ENCODE data around the gene PHRF1. TPM values are rescaled to one million over a fixed set of nuclear protein-coding genes. Genes with fewer than 3 reads are reported as not detected.

The PHRF1 gene
- total RNA-seq, 2 experiments from 2014 or later: 43.1 to 44.5 TPM

GRCh38 chr11:655036-655726 is 78.9 kb downstream of the PHRF1 start:
- no peaks in the 10 kb centered on the region for H3K27me3 Mint-ChIP-seq
- no peaks in the 10 kb centered on the region for H3K9me3 Mint-ChIP-seq
- no peak for DNase-seq
- H3K4me3 Mint-ChIP-seq: no peak overlapping the region
- no peak for ATAC-seq
- POLR2A ChIA-PET: interaction anchor here (0.6 kb wide), 1 partner anchor 45 kb away, joined by 3 read pairs; no protein-coding TSS in a partner anchor
- intact Hi-C loops (cut with micrococcal nuclease): no loop called here
- H3K27ac Mint-ChIP-seq: no peak overlapping the region
- CTCF ChIA-PET: no interaction called here
- TF ChIP-seq CTCF (IDR thresholded peaks at IDR 0.05): no peak
- H3K36me3 Mint-ChIP-seq (ENCODE audit: low read depth): peaks cover 11% of the 10 kb centered on the region
- H3K4me1 Mint-ChIP-seq (ENCODE audit: low read depth): no peaks in the 10 kb centered on the region

DNA sequence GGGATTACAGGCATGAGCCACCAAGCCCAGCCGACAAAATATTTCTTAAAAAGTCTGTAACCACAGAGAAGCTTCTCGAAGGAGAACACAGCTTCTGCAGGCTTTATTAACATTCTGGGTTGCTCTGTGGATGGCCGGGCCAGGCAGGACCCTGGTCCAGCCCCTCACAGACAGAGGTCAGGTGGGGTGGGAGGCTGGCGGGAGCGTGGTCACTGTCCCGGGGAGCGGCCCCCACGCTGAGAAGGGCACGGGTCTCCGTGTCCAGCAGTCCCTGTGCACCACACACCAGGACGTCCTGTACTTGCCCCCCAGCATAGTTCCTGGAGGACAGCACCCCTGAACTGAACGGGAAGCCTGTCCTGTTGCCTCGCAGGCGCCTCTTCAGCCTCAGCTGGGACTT is 80.2 kb downstream of the PHRF1 start:
- Mint-ChIP-seq H3K27ac (no peak overlapping the region), H3K27me3 (no peaks in the 10 kb centered on the region), H3K36me3 (ENCODE audit: low read depth) (peaks cover 10% of the 10 kb centered on the region), H3K4me1 (ENCODE audit: low read depth) (no peaks in the 10 kb centered on the region), H3K9me3 (no peaks in the 10 kb centered on the region), H3K4me3 (no peak overlapping the region)
- DNase-seq: no peak
- no peak for ATAC-seq
- POLR2A ChIA-PET: interaction anchor here (0.6 kb wide), 1 partner anchor 151 kb away, joined by 3 read pairs; no protein-coding TSS in a partner anchor
- no peak for TF ChIP-seq CTCF (IDR thresholded peaks at IDR 0.05)
- CTCF ChIA-PET: no interaction called here
- intact Hi-C loops (cut with micrococcal nuclease): no loop called here

GRCh38 chr11:656866-657265 is 80.6 kb downstream of the PHRF1 start:
- POLR2A ChIA-PET: interaction anchor here (0.6 kb wide), 1 partner anchor 151 kb away, joined by 3 read pairs; no protein-coding TSS in a partner anchor
- DNase-seq: no peak
- no peak overlapping the region for H3K4me3 Mint-ChIP-seq
- H3K36me3 Mint-ChIP-seq (ENCODE audit: low read depth): peaks cover 7% of the 10 kb centered on the region
- TF ChIP-seq CTCF (IDR thresholded peaks at IDR 0.05): no peak
- CTCF ChIA-PET: no interaction called here
- H3K9me3 Mint-ChIP-seq: no peaks in the 10 kb centered on the region
- H3K27ac Mint-ChIP-seq: no peak overlapping the region
- no peaks in the 10 kb centered on the region for H3K27me3 Mint-ChIP-seq
- H3K4me1 Mint-ChIP-seq (ENCODE audit: low read depth): no peaks in the 10 kb centered on the region
- intact Hi-C loops (cut with micrococcal nuclease): no loop called here
- no peak for ATAC-seq

- POLR2A ChIA-PET: no interaction called here
- TF ChIP-seq CTCF (IDR thresholded peaks at IDR 0.05): no peak
- Mint-ChIP-seq H3K27me3 (no peaks in the 10 kb centered on the region), H3K36me3 (ENCODE audit: low read depth) (peaks cover 9% of the 10 kb centered on the region), H3K27ac (no peak overlapping the region), H3K9me3 (no peaks in the 10 kb centered on the region), H3K4me3 (no peak overlapping the region), H3K4me1 (ENCODE audit: low read depth) (no peaks in the 10 kb centered on the region)
- CTCF ChIA-PET: no interaction called here
- no peak for ATAC-seq
- no peak for DNase-seq
- intact Hi-C loops (cut with micrococcal nuclease): no loop called here
Measured at GRCh38 chr11:657691-658126, 81.4 kb downstream of the PHRF1 start.

GRCh38 chr11:659532-660085 is 83.3 kb downstream of the PHRF1 start:
- ChIA-PET POLR2A (interaction anchor here (0.6 kb wide), 1 partner anchor 129 kb away, joined by 3 read pairs; no protein-coding TSS in a partner anchor), CTCF (interaction anchor here (1.6 kb wide), 1 partner anchor 64 kb away, joined by 7 read pairs; no protein-coding TSS in a partner anchor)
- no peaks in the 10 kb centered on the region for H3K9me3 Mint-ChIP-seq
- TF ChIP-seq CTCF (IDR thresholded peaks at IDR 0.05): no peak
- intact Hi-C loops (cut with micrococcal nuclease): no loop called here
- H3K27me3 Mint-ChIP-seq: no peaks in the 10 kb centered on the region
- DNase-seq (no peak), ATAC-seq (no peak)
- no peak overlapping the region for H3K4me3 Mint-ChIP-seq
- H3K27ac Mint-ChIP-seq: no peak overlapping the region
- H3K4me1 Mint-ChIP-seq (ENCODE audit: low read depth): no peaks in the 10 kb centered on the region
- peaks cover 7% of the 10 kb centered on the region for H3K36me3 Mint-ChIP-seq (ENCODE audit: low read depth)
